ENCODE data around the gene BBLN.

- TF ChIP-seq CTCF (conservative IDR thresholded peaks at IDR 0.05; ENCODE audit: low read depth, low read length) (no peak), EZH2 (IDR thresholded peaks at IDR 0.05; ENCODE audit: borderline replicate concordance, low read depth, low read length, poor library complexity, severe bottlenecking) (no peak)
Measured at GRCh38 chr9:128153947-128154695, 5.9 kb upstream of the BBLN start.
